Bronchial epithelial cell (primary cell): ENCODE data around the gene EPYC. TPM values are rescaled to one million over a fixed set of nuclear protein-coding genes. Genes with fewer than 3 reads are reported as not detected.
A peak's percentile ranks its signal among the peaks of the same experiment; 100 is the strongest.

ENCODE experiments used
- DNase-seq: peaks from one replicate; pipeline ENCODE4 v3.0.0-alpha.2; 2010; ENCODE audit warnings: low read depth
- FAIRE-seq: peaks from 2 replicates; lab custom pipeline; 2011; peaks lifted over from hg19 to GRCh38; lab: Jason Lieb, UNC
- H3K27me3 ChIP-seq: 2 replicates; pipeline ENCODE4 v1.5.1; 2011; ENCODE audit warnings: low read length; ENCODE audit not compliant: control insufficient read depth, insufficient read depth
- H3K36me3 ChIP-seq: 2 replicates; pipeline ENCODE4 v1.5.1; 2011; ENCODE audit warnings: low read length; ENCODE audit not compliant: control insufficient read depth, insufficient read depth
- H3K4me3 ChIP-seq: 2 replicates; pipeline ENCODE4 v1.5.1; 2011; ENCODE audit warnings: mild to moderate bottlenecking, low read depth, low read length, control low read depth
- CTCF ChIP-seq: IDR thresholded peaks from 2 replicates; pipeline ENCODE4 v1.5.1; 2011; ENCODE audit warnings: mild to moderate bottlenecking, moderate library complexity, low read length, control low read depth, inconsistent platforms; ENCODE audit not compliant: insufficient read depth, severe bottlenecking
- total RNA-seq: library from RNA; depleted of rRNA; stranded (reverse); fragments of >200 nt; gene quantifications from 2 replicates; pipeline ENCODE4 v1.2.1, GENCODE V29; 2014

The EPYC gene
- total RNA-seq, 1 donor from 2014 or later = not detected

- FAIRE-seq = no peak
These were observed 49.9 kb downstream of the EPYC start, which contains the start of gene CCER1 for GRCh38 chr12:90954921-90955320. CCER1 (minus strand) TSS chr12:90955176; CDS start chr12:90954742, 434 bp downstream.

GRCh38 chr12:90954428-90954827, 50.3 kb downstream of the EPYC start:
- H3K4me3 ChIP-seq = no peak overlapping the region
- FAIRE-seq = no peak
- DNase-seq = no peak
- no peak for TF ChIP-seq CTCF
- no peaks in the 10 kb centered on the region for H3K36me3 ChIP-seq
- H3K27me3 ChIP-seq = no peaks in the 10 kb centered on the region

More at GRCh38 chr12:90954921-90955320, 49.9 kb downstream of the EPYC start, which contains the start of gene CCER1:
- no peak for DNase-seq
- Histone ChIP-seq H3K27me3 (no peaks in the 10 kb centered on the region), H3K36me3 (no peaks in the 10 kb centered on the region), H3K4me3 (no peak within 1 kb of the TSS)
- TF ChIP-seq CTCF = no peak

- TF ChIP-seq CTCF = peak; percentile 31
- Histone ChIP-seq H3K27me3 (no peaks in the 10 kb centered on the region), H3K4me3 (no peak overlapping the region), H3K36me3 (no peaks in the 10 kb centered on the region)
- no peak for FAIRE-seq
- DNase-seq = no peak
These were observed 50.8 kb downstream of the EPYC start for GRCh38 chr12:90953956-90954421.

- no peaks in the 10 kb centered on the region for H3K27me3 ChIP-seq
- no peak for TF ChIP-seq CTCF
- no peak overlapping the region for H3K4me3 ChIP-seq
- FAIRE-seq = no peak
- DNase-seq = no peak
- no peaks in the 10 kb centered on the region for H3K36me3 ChIP-seq
These were observed 53.2 kb downstream of the EPYC start for GRCh38 chr12:90951432-90952105.

- no peak for TF ChIP-seq CTCF
- Histone ChIP-seq H3K27me3 (no peaks in the 10 kb centered on the region), H3K36me3 (no peaks in the 10 kb centered on the region), H3K4me3 (no peak overlapping the region)
- FAIRE-seq (no peak), DNase-seq (no peak)
These were observed 56.9 kb downstream of the EPYC start for GRCh38 chr12:90947869-90948268.
